ENCODE measurements around the gene FAF1. TPM values are rescaled to one million over a fixed set of nuclear protein-coding genes. Genes with fewer than 3 reads are reported as not detected.

Gene FAF1
- total and polyA plus RNA-seq, 2 of the 8 experiments (the other 6 are each of a cell fraction or from before 2014, with no cell fraction given) = 10.8 to 65.9 TPM

DNA sequence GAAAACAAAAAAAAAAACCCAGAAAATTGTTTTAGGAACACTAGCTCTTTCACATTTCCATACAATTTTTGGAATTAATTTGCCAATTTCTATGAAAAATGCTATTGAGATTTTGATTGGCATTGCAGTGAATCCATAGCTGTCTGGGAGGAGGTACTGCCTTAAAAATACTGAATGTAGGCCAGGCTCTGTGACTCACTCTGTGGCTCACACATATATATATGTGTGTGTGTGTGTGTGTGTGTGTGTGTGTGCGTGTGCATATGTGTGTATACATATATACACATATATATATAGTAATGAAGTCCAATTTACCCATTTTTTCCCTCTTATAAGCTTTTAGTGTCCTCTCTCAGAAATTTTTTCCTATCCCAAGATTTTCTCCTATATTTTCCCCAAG, 322.6 kb downstream of the FAF1 start:
- no peak overlapping the region for H3K27ac ChIP-seq (ENCODE audit: low read depth, low read length)
- H4K8ac ChIP-seq (ENCODE audit: extremely low read depth, insufficient read depth, low read length) = no peak overlapping the region
- H3K79me1 ChIP-seq (ENCODE audit: low read depth, low read length) = no peaks in the 10 kb centered on the region
- DNase-seq (ENCODE audit: low read depth in 1 of 2, low spot score in 2 of 2) (no peak), FAIRE-seq (no peak)
- no peak overlapping the region for H2BK5ac ChIP-seq (ENCODE audit: low read depth, low read length)
- no peak overlapping the region for H2BK120ac ChIP-seq (replicated peaks; ENCODE audit: low read depth, low read length)
- H2AFZ ChIP-seq (ENCODE audit: low read length) = no peak overlapping the region
- no peak overlapping the region for H4K91ac ChIP-seq (replicated peaks; ENCODE audit: insufficient read length, low read length)
- no peak overlapping the region for H3K9ac ChIP-seq (replicated peaks in 1 of 4; ENCODE audit: extremely low read depth in 1 of 4, low read depth in 3 of 4, low read length in 3 of 4)
- no peaks in the 10 kb centered on the region for H3K36me3 ChIP-seq (ENCODE audit: control insufficient read depth in 2 of 4, insufficient read depth in 4 of 4, low read length in 3 of 4)
- no peaks in the 10 kb centered on the region for H3K23me2 ChIP-seq (ENCODE audit: low read depth, low read length)
- H3K9me3 ChIP-seq (ENCODE audit: insufficient read depth in 2 of 2, low read depth in 1 of 2, low read length in 1 of 2) = no peaks in the 10 kb centered on the region
- H2AK5ac ChIP-seq (ENCODE audit: low read depth, low read length) = no peak overlapping the region
- H3K4ac ChIP-seq (replicated peaks; ENCODE audit: insufficient read length, low read depth, low read length) = no peak overlapping the region
- no peak overlapping the region for H3K18ac ChIP-seq (ENCODE audit: extremely low read depth, low read length)
- 58% methylated on average over 1 of the region's 1 CpG; no CpG with 5 or more reads in 1 of the 2 experiments for WGBS, 2 experiments (ENCODE audit: extremely low coverage in 1 of 2, insufficient coverage in 1 of 2, insufficient read length in 1 of 2, insufficient replicate concordance in 2 of 2, low coverage in 1 of 2, low lambda C conversion rate in 2 of 2, missing lambda C conversion rate in 1 of 2)
- ChIA-PET CTCF (ENCODE audit: partially characterized antibody) (interaction anchor here (0.8 to 2.0 kb wide), 4 partner anchors 17 to 137 kb away, joined by 3 to 8 read pairs (median 4); no protein-coding TSS in a partner anchor), POLR2A (ENCODE audit: partially characterized antibody) (interaction anchor here (1.0 kb wide), 2 partner anchors 12 to 63 kb away, joined by 4 read pairs; no protein-coding TSS in a partner anchor)
- no peaks in the 10 kb centered on the region; a peak in 1 of 7 replicates for H3K4me1 ChIP-seq (replicated peaks in 1 of 4; ENCODE audit: control insufficient read depth in 3 of 4, insufficient read depth in 4 of 4, low read length in 3 of 4)
- no peak overlapping the region for H3K14ac ChIP-seq (ENCODE audit: insufficient read length)
- no peak overlapping the region for H2BK20ac ChIP-seq (ENCODE audit: low read length)
- no peak overlapping the region for H3K56ac ChIP-seq (replicated peaks; ENCODE audit: insufficient read length, low read depth, low read length)
- no peak overlapping the region for H3K4me3 ChIP-seq (ENCODE audit: extremely low read depth in 1 of 4, insufficient read depth in 2 of 4, low read depth in 3 of 4, low read length in 4 of 4)
- no peaks in the 10 kb centered on the region for H3K79me2 ChIP-seq (ENCODE audit: control insufficient read depth in 1 of 2, insufficient read depth in 2 of 2, low read length in 2 of 2)
- H2BK12ac ChIP-seq (ENCODE audit: low read depth, low read length) = no peak overlapping the region
- no peak overlapping the region for H4K5ac ChIP-seq (ENCODE audit: insufficient read length, low read depth, low read length)
- H3K4me2 ChIP-seq (ENCODE audit: insufficient read depth in 1 of 2, low read depth in 2 of 2, low read length in 2 of 2) = no peak overlapping the region
- no peak overlapping the region for H3K23ac ChIP-seq (ENCODE audit: insufficient read length)
- no peak overlapping the region for H2BK15ac ChIP-seq (ENCODE audit: low read length)
- no peaks in the 10 kb centered on the region for H3K27me3 ChIP-seq (replicated peaks in 1 of 4; ENCODE audit: control insufficient read depth in 3 of 4, extremely low read depth in 1 of 4, insufficient read depth in 3 of 4, low read length in 3 of 4)
- no peaks in the 10 kb centered on the region for H4K20me1 ChIP-seq (replicated peaks in 1 of 2; ENCODE audit: control insufficient read depth in 1 of 2, insufficient read depth in 2 of 2, low read length in 2 of 2)
- TF ChIP-seq NANOG (IDR thresholded peaks at IDR 0.05; ENCODE audit: insufficient read depth, low read depth, low read length, poor library complexity, severe bottlenecking) (no peak), RXRA (IDR thresholded peaks at IDR 0.05; ENCODE audit: insufficient read depth, low read depth, low read length) (no peak), JUND (IDR thresholded peaks at IDR 0.05; ENCODE audit: low read length) (no peak), CBX5 (IDR thresholded peaks at IDR 0.05; ENCODE audit: low read depth, low read length) (no peak), RFX5 (IDR thresholded peaks at IDR 0.05; ENCODE audit: borderline replicate concordance, low read depth, low read length) (no peak), SIX5 (IDR thresholded peaks at IDR 0.05; ENCODE audit: low read depth, low read length) (no peak), EGR1 (IDR thresholded peaks at IDR 0.05; ENCODE audit: borderline replicate concordance, low read depth, low read length) (no peak), HDAC6 (IDR thresholded peaks at IDR 0.05; ENCODE audit: low read depth, low read length) (no peak), BACH1 (IDR thresholded peaks at IDR 0.05; ENCODE audit: low read length) (no peak), FOSL1 (IDR thresholded peaks at IDR 0.05; ENCODE audit: insufficient read depth, low read depth, low read length) (no peak), KDM5A (IDR thresholded peaks at IDR 0.05; ENCODE audit: low read length) (no peak), JUN (IDR thresholded peaks at IDR 0.05; ENCODE audit: low read depth, low read length) (no peak), RBBP5 (IDR thresholded peaks at IDR 0.05; ENCODE audit: borderline replicate concordance, low read depth, low read length) (no peak)

All from H1 (cell line).